Measurements from ENCODE around the gene ENPP1.

- TF ChIP-seq EZH2 (IDR thresholded peaks at IDR 0.05; ENCODE audit: insufficient read depth, poor library complexity, severe bottlenecking) (no peak), EZH2phosphoT487 (IDR thresholded peaks at IDR 0.05; ENCODE audit: insufficient read depth, low read depth) (no peak)
Measured at GRCh38 chr6:131784561-131784960, 23.3 kb upstream of the ENPP1 start.
